NCI-H774 (cell line): ENCODE data around the gene BBOF1.

ENCODE experiments used
- DNase-seq: peaks from one replicate; lab custom pipeline; 2025; lab: John Stamatoyannopoulos, UW

The BBOF1 gene

DNA sequence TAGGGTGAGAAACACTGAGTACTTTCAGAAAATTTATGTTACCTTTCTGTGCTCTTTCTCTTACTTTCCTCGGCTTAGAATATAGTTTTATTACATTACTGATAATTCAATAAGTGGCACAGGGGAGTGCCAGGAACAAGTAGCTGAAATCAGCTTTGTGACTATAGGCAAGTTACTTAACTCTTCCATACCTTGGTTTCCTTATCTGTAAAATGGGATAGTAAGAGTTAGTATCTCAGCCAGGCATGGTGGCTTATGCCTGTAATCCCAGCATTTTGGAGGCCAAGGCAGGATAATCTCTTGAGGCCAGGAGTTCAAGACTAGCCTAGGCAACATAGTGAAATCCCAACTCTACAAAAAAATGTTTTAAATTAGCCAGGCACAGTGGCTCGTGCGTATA, 15.4 kb downstream of the BBOF1 start:
- no peak for DNase-seq

GRCh38 chr14:74035556-74035955, 16.4 kb downstream of the BBOF1 start:
- no peak for DNase-seq

- no peak for DNase-seq
These were observed 19.1 kb downstream of the BBOF1 start for GRCh38 chr14:74038020-74038859.

- no peak for DNase-seq
These were observed 23.1 kb downstream of the BBOF1 start for GRCh38 chr14:74042296-74042695.

GRCh38 chr14:74045522-74045921, 26.4 kb downstream of the BBOF1 start:
- no peak for DNase-seq

GRCh38 chr14:74048281-74048680, 29.1 kb downstream of the BBOF1 start:
- no peak for DNase-seq

GRCh38 chr14:74049876-74050495, 30.8 kb downstream of the BBOF1 start:
- no peak for DNase-seq

GRCh38 chr14:74062809-74063150, 43.6 kb downstream of the BBOF1 start:
- no peak for DNase-seq

DNA sequence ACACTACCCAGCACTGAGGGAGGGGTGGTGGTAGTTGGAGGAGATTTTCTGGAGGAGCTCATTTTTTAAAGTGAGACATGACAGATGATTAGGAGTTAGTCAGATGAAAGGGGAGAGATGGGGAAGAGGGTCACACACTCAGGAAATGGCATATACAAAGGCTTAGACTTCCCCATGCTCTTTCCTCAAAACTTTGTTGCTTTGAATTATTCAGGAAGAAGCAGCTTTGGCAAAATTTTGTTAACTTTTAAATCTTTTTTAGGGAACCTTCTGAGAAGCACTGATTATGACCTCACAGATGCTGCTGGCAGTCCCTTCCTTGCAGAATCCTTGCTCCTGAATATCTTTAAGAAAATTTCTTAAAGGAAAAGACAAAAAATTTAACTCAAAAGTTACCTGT, 45.3 kb downstream of the BBOF1 start:
- no peak for DNase-seq

DNA sequence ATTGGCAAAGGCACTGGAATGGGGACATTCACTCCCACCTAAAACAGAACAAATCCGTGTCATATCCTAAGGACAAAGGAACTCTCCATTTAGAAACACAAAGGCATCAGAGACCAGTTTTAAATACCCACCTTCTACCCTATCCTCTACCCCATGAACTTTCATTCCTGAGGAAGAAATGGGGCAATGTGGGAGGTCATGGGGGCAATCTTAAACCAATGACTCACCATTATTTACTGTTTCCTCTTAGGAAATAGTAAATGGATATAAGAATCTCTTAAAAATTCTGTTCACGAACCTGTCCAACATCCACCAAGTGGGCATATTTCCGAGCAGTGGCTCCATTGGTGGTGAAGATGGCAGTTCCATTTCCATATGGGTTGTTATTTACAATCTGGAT, 45.7 kb downstream of the BBOF1 start:
- DNase-seq, result no peak

DNA sequence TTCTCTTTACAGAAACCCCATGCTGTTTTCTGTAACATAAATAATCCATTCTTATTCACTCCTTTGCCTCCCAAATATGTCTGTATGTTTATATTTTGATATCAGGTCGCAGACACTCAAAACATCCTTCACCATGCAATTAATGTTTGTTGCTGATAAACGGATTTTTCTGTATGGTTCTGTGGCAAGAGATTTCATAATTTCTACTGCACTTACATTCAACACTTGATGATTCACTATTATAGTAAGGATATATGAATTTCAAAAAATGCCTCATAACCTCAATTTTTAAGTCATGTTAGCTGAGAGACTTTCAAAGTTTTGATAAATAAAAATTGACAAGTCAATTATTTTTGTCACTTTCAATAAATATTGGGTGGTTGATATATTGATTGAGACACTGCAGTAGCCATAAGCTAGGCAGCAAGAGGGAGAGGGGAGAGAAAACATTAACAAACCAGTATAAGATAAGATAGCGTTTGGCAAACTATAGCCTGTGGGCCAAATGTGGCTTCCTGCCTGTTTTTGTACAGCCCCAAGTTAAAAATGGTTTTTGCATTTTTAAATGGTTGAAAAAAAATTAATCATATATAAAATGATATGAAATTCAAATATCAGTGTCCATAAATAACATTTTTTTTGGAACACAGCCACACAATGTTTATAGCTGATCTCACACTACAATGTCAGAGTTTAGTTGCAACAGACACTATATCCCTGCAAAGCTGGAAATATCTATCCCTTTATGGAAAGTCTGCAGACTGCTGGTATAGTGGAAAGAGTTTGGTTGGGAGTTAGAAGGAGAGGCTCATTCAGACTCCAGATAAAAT, 46.8 kb downstream of the BBOF1 start:
- no peak for DNase-seq

GRCh38 chr14:74077401-74077800, 58.3 kb downstream of the BBOF1 start:
- DNase-seq, result no peak

DNA sequence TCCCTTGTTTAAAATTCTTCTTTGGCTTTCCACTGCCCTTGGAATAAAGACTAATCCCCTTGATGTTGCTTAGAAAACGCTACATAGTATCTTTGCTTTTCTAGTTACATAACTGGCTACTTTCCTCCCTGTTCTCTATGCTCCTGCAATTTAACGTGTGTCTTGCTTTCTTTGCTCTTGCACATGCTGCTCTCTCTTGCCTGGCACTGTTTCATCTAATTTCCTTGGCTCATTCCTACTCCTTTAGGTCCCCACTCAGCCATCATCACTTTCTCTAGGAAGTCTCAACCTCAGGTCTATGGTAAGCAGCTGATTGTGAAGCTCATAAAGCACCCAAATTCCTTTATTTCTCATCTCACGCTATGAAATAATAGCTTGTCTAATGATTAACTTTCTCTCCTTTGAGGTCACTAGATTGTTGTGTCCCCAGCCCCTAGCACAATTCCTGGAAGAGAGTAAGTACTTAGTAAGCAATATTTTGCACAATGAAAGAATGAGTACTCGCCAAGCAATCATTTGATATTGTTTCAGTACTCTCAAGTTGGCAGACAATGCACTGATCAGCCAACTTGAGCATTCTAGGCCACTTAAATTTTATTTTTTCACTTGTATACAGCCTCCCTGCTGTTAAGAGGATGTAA, 61.8 kb downstream of the BBOF1 start:
- no peak for DNase-seq

- DNase-seq, result no peak
These were observed 62.3 kb downstream of the BBOF1 start for GRCh38 chr14:74081491-74081890.

- no peak for DNase-seq
These were observed 64.0 kb downstream of the BBOF1 start for GRCh38 chr14:74083161-74083560.

DNA sequence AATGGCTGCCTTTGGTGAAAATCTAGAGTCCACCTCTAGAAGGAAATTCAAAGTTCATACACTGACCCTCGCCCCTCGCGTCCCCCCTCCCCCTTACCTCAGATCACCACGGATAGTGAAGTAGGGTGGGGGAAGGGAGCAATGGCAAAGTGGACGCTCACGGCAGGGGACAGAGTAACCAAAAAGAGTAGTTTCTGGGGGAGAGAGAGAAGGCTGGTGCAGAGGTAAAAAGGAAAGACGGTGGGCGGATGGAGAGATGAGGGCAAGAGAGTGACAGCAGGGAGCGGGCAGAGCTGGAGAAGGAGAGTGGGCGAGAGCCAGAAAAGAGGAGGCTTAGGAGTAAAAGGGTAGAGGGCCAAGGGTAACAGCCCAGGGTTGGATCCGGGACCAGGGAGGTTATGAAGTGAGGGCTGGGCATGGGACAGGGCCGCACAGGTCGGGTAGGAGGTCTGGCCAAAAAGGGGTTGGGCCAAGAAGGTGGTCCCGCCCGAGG, 64.7 kb downstream of the BBOF1 start:
- peak; percentile 21 for DNase-seq

GRCh38 chr14:74084277-74085046, 65.3 kb downstream of the BBOF1 start, which contains the start of the genes ALDH6A1 and LIN52:
Gene ALDH6A1 (minus strand): TSS chr14:74084453. CDS start chr14:74084394, 59 bp downstream.
Gene LIN52 (plus strand): TSS chr14:74084956. CDS start chr14:74084975, 19 bp downstream.
- peak; percentile 99 for DNase-seq

DNA sequence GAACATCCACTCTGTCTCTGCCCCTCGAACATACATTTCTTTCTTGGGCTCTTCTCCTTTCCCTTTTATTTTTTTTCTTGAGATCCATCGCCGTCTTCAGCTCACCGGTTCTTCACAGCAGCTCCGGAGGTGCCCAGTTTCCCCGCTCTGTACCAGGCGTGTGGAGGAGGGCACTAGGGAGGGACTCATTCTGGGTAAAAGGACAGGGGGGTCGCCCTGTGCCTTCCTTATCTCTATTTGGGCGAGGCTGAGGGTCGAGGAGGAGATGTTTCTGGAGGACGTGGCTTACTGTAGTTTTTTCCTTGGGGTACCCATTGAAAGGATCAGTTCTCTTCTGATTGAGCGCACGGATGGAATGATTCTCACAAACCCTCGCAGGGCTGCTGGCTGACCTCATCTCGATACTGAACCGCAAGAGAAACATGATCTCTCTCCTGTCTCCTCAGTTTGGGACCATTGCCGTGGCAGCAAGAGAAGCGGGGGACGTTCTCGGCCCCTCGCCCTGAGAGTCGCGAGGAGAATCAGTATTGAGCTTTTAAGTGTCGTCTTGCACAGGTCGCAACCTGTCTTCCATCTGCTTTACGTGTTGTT, 66.0 kb downstream of the BBOF1 start:
- DNase-seq, result no peak

- DNase-seq, result no peak
These were observed 66.7 kb downstream of the BBOF1 start for GRCh38 chr14:74085828-74086227.

- DNase-seq, result no peak
These were observed 70.3 kb downstream of the BBOF1 start for GRCh38 chr14:74089251-74090020.
